ENCODE results near the gene CACNA1G. TPM values are rescaled to one million over a fixed set of nuclear protein-coding genes. Genes with fewer than 3 reads are reported as not detected.

CACNA1G gene
- total and polyA plus RNA-seq, 4 donors, result under 0.01 to 0.14 (median 0.01) TPM; not detected in 1

DNA sequence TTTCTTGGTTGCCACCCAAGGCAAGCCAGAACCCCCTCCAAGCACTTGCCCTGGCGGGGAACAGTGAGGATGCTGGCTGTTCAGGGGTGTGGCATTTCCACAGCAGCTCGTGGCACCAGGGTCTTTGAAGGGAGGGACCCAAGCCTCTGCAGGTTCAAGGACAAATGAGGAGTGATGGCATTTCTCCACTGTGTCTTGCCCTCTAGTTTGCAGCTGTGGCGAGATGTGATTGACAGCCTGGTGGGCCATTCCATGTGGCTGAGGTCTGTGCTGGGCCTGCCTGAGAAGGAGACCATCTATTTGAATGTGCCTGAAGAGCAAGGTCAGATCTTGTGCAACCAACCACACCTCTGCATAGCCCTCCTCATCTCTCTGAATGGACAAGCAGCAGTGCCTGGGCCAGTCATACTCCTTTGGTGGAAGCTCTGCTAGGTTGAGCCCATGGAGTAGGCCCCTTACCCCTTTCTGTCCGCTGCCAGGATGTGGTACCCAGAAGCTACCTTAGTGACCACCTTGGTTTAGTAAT lies 32.5 kb upstream of the CACNA1G start:
- no peak for DNase-seq (ENCODE audit: low spot score)
- H3K27ac ChIP-seq (ENCODE audit: low read depth in 1 of 2, low read length in 2 of 2), result no peak overlapping the region
- no peak overlapping the region for H3K9ac ChIP-seq (ENCODE audit: low read depth in 1 of 2, low read length in 2 of 2)
- H3K4me1 ChIP-seq (ENCODE audit: control insufficient read depth in 4 of 4, insufficient read depth in 4 of 4, low read length in 3 of 4), result peaks cover 0 to 1% (median under 1%) of the 10 kb centered on the region in 4 donors
- H3K4me3 ChIP-seq (ENCODE audit: low read depth in 1 of 3, low read length in 3 of 3), result no peak overlapping the region
- H3K36me3 ChIP-seq (ENCODE audit: control insufficient read depth in 4 of 4, insufficient read depth in 3 of 4, low read depth in 1 of 4, low read length in 3 of 4), result no peaks in the 10 kb centered on the region
- H3K9me3 ChIP-seq (ENCODE audit: control insufficient read depth in 4 of 4, low read length in 3 of 4), result no peaks in the 10 kb centered on the region
- peaks cover 0 to 13% (median 4%) of the 10 kb centered on the region in 4 donors for H3K27me3 ChIP-seq (ENCODE audit: control insufficient read depth in 4 of 4, insufficient read depth in 4 of 4, low read length in 3 of 4)
- WGBS, result 66% methylated on average over 4 of the region's 4 CpGs
- TF ChIP-seq HNF4A (conservative IDR thresholded peaks at IDR 0.05), result no peak
- TF ChIP-seq CTCF (IDR thresholded peaks at IDR 0.05; ENCODE audit: low read depth, low read length, missing input control), result no peak
- TF ChIP-seq FOXA2 (IDR thresholded peaks at IDR 0.05), result no peak
- TF ChIP-seq, protein P1, sequence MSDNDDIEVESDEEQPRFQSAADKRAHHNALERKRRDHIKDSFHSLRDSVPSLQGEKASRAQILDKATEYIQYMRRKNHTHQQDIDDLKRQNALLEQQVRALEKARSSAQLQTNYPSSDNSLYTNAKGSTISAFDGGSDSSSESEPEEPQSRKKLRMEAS (IDR thresholded peaks at IDR 0.05), result no peak
- no peak for TF ChIP-seq RXRA (IDR thresholded peaks at IDR 0.05)
- TF ChIP-seq RAD21 (IDR thresholded peaks at IDR 0.05), result no peak
- no peak for TF ChIP-seq JUND (IDR thresholded peaks at IDR 0.05)
- TF ChIP-seq FOXA1 (IDR thresholded peaks at IDR 0.05), result no peak
- TF ChIP-seq YY1 (IDR thresholded peaks at IDR 0.05), result no peak
- no peak for TF ChIP-seq SP1 (IDR thresholded peaks at IDR 0.05)
- no peak for TF ChIP-seq REST (IDR thresholded peaks at IDR 0.05)
- no peak for TF ChIP-seq NR2F2 (IDR thresholded peaks at IDR 0.05)
- no peak for TF ChIP-seq EGR1 (IDR thresholded peaks at IDR 0.05; ENCODE audit: low read depth in 2 of 2)
- no peak for TF ChIP-seq ATF3 (IDR thresholded peaks at IDR 0.05)
- no peak for TF ChIP-seq HNF4G (IDR thresholded peaks at IDR 0.05)
- TF ChIP-seq GABPA (IDR thresholded peaks at IDR 0.05 in 1 of 2, conservative IDR thresholded peaks at IDR 0.05 in 1 of 2), result no peak
- TF ChIP-seq TAF1 (conservative IDR thresholded peaks at IDR 0.05), result no peak
- TF ChIP-seq, protein P2, sequence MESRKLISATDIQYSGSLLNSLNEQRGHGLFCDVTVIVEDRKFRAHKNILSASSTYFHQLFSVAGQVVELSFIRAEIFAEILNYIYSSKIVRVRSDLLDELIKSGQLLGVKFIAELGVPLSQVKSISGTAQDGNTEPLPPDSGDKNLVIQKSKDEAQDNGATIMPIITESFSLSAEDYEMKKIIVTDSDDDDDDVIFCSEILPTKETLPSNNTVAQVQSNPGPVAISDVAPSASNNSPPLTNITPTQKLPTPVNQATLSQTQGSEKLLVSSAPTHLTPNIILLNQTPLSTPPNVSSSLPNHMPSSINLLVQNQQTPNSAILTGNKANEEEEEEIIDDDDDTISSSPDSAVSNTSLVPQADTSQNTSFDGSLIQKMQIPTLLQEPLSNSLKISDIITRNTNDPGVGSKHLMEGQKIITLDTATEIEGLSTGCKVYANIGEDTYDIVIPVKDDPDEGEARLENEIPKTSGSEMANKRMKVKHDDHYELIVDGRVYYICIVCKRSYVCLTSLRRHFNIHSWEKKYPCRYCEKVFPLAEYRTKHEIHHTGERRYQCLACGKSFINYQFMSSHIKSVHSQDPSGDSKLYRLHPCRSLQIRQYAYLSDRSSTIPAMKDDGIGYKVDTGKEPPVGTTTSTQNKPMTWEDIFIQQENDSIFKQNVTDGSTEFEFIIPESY (IDR thresholded peaks at IDR 0.05), result no peak

All from liver (tissue), 9 donors.